HepG2 (cell line): ENCODE measurements around the gene CREB3. TPM values are rescaled to one million over a fixed set of nuclear protein-coding genes. Genes with fewer than 3 reads are reported as not detected.

ENCODE experiments used
- ARID2 ChIP-seq: sonication (generic); formaldehyde crosslinking; IDR thresholded peaks from 2 replicates; pipeline ENCODE4 v1.8.1; 2022; ENCODE audit warnings: mild to moderate bottlenecking, missing genetic modification reagents, borderline replicate concordance
- BHLHE40 ChIP-seq: IDR thresholded peaks from 2 replicates; pipeline ENCODE4 v1.6.1; 2011; ENCODE audit warnings: low read length, improper control_type of control experiment
- KMT2A ChIP-seq: sonication (generic); formaldehyde crosslinking; IDR thresholded peaks from 2 replicates; pipeline ENCODE4 v1.4.0; 2020; ENCODE audit warnings: missing genetic modification reagents
- MYC ChIP-seq: sonication (generic); formaldehyde crosslinking; IDR thresholded peaks from 2 replicates; pipeline ENCODE4 v1.9.0; 2021; ENCODE audit warnings: missing genetic modification reagents, borderline replicate concordance
- NFKBIZ ChIP-seq: IDR thresholded peaks from 2 replicates; pipeline ENCODE4 v1.6.1; 2018; ENCODE audit warnings: missing genetic modification reagents, missing compliant biosample characterization
- ONECUT2 ChIP-seq: sonication (generic); formaldehyde crosslinking; IDR thresholded peaks from 2 replicates; pipeline ENCODE4 v1.4.0; 2020; ENCODE audit warnings: missing genetic modification reagents
- RARG ChIP-seq: sonication (generic); formaldehyde crosslinking; IDR thresholded peaks from 2 replicates; pipeline ENCODE4 v1.4.0; 2020; ENCODE audit warnings: low read depth, mild to moderate bottlenecking, missing genetic modification reagents
- SMARCE1 ChIP-seq: fragments of 450-650 bp; IDR thresholded peaks from 2 replicates; pipeline ENCODE4 v1.6.1; 2017; ENCODE audit warnings: borderline replicate concordance
- SSRP1 ChIP-seq: IDR thresholded peaks from 2 replicates; pipeline ENCODE4 v1.6.1; 2016; ENCODE audit warnings: control low read depth
- ZNF232 ChIP-seq: sonication (generic); formaldehyde crosslinking; IDR thresholded peaks from 2 replicates; pipeline ENCODE4 v1.4.0; 2020; ENCODE audit warnings: missing genetic modification reagents, borderline replicate concordance
- ZNF329 ChIP-seq: sonication (generic); formaldehyde crosslinking; IDR thresholded peaks from 2 replicates; pipeline ENCODE4 v1.9.0; 2021; ENCODE audit warnings: low read depth, mild to moderate bottlenecking, missing genetic modification reagents
- ZNF333 ChIP-seq: sonication (generic); formaldehyde crosslinking; IDR thresholded peaks from 2 replicates; pipeline ENCODE4 v1.4.0; 2020; ENCODE audit warnings: mild to moderate bottlenecking, missing genetic modification reagents, borderline replicate concordance
- ZNF629 ChIP-seq: sonication (generic); formaldehyde crosslinking; conservative IDR thresholded peaks from 2 replicates; pipeline ENCODE4 v1.5.0; 2020; ENCODE audit warnings: missing genetic modification reagents
- ZNF749 ChIP-seq: sonication (generic); formaldehyde crosslinking; IDR thresholded peaks from 2 replicates; pipeline ENCODE4 v1.8.0; 2022; ENCODE audit warnings: mild to moderate bottlenecking, missing genetic modification reagents, moderate library complexity, borderline replicate concordance
- polyA plus RNA-seq, 8 experiments: library from polyadenylated mRNA; depleted of rRNA in 3 of 8; stranded (reverse) in 7 of 8; unstranded in 1 of 8; fragments of >200 nt; fragmentation: Illumina TruSeq in 4 of 8; extraction: Trizol in 4 of 8; gene quantifications; 2 replicates each; pipeline versions ENCODE4 v1.2.1 to v1.2.3, GENCODE V29; 2011 to 2016; ENCODE audit warnings: low read depth in 4 of 8, missing spikeins in 1 of 8, mixed read lengths in 1 of 8; ENCODE audit not compliant: insufficient read depth in 1 of 8
- total RNA-seq, 5 experiments: library from RNA; depleted of rRNA; stranded (reverse); fragments of >200 nt; fragmentation: Illumina TruSeq; extraction: Trizol; gene quantifications; 2 replicates each; pipeline ENCODE4 v1.2.3, GENCODE V29; 2016; ENCODE audit warnings: low read depth in 1 of 5
- TF ChIP-seq, protein P1 (sequence below): IDR thresholded peaks from 2 replicates; pipeline ENCODE4 v1.6.1; 2016; ENCODE audit warnings: missing compliant biosample characterization, missing genetic modification reagents, borderline replicate concordance
- TF ChIP-seq, protein P2 (sequence below): sonication (generic); formaldehyde crosslinking; IDR thresholded peaks from 2 replicates; pipeline ENCODE4 v1.4.0; 2020; ENCODE audit warnings: missing genetic modification reagents, mild to moderate bottlenecking, borderline replicate concordance
- TF ChIP-seq, protein P3 (sequence below): IDR thresholded peaks from 2 replicates; pipeline ENCODE4 v1.6.1; 2012; ENCODE audit warnings: low read length, improper control_type of control experiment
- TF ChIP-seq, protein P4 (sequence below): sonication (generic); formaldehyde crosslinking; IDR thresholded peaks from 2 replicates; pipeline ENCODE4 v1.5.1; 2020; ENCODE audit warnings: missing genetic modification reagents, mild to moderate bottlenecking, borderline replicate concordance
- TF ChIP-seq, protein P5 (sequence below): sonication (generic); formaldehyde crosslinking; IDR thresholded peaks from 2 replicates; pipeline ENCODE4 v1.4.0; 2020; ENCODE audit warnings: mild to moderate bottlenecking, missing genetic modification reagents

Gene CREB3
- total and polyA plus RNA-seq, 2 of the 13 experiments (the other 11 are each of a cell fraction or from before 2014, with no cell fraction given) = 11.1 to 34.2 TPM

DNA sequence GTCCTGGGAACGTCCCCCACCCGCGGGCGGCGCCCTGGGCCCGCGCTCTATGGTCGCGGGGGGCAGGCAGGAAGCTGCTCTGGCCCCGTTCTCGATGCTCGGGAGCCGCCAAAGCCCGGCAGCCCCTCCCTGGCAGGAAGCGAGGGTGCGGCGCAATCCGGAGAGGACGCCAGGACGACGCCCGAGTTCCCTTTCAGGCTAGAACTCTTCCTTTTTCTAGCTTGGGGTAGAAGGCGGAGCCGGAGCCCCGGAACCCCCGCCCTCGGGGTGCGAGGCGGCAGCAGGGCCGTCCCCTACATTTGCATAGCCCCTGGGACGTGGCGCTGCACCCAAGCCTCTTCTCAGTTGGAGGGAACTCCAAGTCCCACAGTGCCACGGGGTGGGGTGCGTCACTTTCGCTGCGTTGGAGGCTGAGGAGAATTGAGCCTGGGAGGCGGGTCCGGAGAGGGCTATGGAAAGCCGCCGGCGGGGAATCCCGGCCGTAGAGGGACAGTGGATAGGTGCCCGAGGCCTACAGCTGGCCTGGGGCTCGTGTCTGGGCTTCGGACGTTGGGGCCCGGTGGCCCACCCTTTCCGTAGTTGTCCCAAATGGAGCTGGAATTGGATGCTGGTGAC, at the start of gene CREB3, which contains the start of gene TLN1 (continued):
- TF ChIP-seq, protein P1, sequence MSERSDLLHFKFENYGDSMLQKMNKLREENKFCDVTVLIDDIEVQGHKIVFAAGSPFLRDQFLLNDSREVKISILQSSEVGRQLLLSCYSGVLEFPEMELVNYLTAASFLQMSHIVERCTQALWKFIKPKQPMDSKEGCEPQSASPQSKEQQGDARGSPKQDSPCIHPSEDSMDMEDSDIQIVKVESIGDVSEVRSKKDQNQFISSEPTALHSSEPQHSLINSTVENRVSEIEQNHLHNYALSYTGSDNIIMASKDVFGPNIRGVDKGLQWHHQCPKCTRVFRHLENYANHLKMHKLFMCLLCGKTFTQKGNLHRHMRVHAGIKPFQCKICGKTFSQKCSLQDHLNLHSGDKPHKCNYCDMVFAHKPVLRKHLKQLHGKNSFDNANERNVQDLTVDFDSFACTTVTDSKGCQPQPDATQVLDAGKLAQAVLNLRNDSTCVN (CRISPR knock-in tag) = peak; percentile 79; the same call in 1 of the 2 replicates
- TF ChIP-seq ZNF333 (CRISPR knock-in tag) (no peak), RARG (CRISPR knock-in tag) (0 out of 2 replicates have a peak, but pooled peaks have one; percentile 56), NFKBIZ (no peak; the same call in none of the 2 replicates), ARID2 (CRISPR knock-in tag) (no peak), ZNF232 (CRISPR knock-in tag) (peak; percentile 73; the same call in 1 of the 2 replicates), KMT2A (no peak), ZNF329 (CRISPR knock-in tag) (no peak), MYC (CRISPR knock-in tag) (peak; percentile 82; the same call in 1 of the 2 replicates), BHLHE40 (no peak), ZNF749 (CRISPR knock-in tag) (no peak), SMARCE1 (no peak), ONECUT2 (CRISPR knock-in tag) (no peak), SSRP1 (CRISPR knock-in tag) (peak; percentile 14; the same call in 1 of the 2 replicates), ZNF629 (0 out of 2 replicates have a peak, but pooled peaks have one; percentile 29)
- TF ChIP-seq, protein P2, sequence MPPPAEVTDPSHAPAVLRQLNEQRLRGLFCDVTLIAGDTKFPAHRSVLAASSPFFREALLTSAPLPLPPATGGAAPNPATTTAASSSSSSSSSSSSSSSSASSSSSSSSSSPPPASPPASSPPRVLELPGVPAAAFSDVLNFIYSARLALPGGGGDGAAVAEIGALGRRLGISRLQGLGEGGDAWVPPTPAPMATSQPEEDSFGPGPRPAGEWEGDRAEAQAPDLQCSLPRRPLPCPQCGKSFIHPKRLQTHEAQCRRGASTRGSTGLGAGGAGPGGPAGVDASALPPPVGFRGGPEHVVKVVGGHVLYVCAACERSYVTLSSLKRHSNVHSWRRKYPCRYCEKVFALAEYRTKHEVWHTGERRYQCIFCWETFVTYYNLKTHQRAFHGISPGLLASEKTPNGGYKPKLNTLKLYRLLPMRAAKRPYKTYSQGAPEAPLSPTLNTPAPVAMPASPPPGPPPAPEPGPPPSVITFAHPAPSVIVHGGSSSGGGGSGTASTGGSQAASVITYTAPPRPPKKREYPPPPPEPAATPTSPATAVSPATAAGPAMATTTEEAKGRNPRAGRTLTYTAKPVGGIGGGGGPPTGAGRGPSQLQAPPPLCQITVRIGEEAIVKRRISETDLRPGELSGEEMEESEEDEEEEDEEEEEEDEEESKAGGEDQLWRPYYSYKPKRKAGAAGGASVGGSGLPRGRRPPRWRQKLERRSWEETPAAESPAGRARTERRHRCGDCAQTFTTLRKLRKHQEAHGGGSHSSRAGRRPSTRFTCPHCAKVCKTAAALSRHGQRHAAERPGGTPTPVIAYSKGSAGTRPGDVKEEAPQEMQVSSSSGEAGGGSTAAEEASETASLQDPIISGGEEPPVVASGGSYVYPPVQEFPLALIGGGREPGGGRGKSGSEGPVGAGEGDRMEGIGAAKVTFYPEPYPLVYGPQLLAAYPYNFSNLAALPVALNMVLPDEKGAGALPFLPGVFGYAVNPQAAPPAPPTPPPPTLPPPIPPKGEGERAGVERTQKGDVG = no peak
- TF ChIP-seq, protein P3, sequence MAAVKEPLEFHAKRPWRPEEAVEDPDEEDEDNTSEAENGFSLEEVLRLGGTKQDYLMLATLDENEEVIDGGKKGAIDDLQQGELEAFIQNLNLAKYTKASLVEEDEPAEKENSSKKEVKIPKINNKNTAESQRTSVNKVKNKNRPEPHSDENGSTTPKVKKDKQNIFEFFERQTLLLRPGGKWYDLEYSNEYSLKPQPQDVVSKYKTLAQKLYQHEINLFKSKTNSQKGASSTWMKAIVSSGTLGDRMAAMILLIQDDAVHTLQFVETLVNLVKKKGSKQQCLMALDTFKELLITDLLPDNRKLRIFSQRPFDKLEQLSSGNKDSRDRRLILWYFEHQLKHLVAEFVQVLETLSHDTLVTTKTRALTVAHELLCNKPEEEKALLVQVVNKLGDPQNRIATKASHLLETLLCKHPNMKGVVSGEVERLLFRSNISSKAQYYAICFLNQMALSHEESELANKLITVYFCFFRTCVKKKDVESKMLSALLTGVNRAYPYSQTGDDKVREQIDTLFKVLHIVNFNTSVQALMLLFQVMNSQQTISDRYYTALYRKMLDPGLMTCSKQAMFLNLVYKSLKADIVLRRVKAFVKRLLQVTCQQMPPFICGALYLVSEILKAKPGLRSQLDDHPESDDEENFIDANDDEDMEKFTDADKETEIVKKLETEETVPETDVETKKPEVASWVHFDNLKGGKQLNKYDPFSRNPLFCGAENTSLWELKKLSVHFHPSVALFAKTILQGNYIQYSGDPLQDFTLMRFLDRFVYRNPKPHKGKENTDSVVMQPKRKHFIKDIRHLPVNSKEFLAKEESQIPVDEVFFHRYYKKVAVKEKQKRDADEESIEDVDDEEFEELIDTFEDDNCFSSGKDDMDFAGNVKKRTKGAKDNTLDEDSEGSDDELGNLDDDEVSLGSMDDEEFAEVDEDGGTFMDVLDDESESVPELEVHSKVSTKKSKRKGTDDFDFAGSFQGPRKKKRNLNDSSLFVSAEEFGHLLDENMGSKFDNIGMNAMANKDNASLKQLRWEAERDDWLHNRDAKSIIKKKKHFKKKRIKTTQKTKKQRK = no peak
- TF ChIP-seq, protein P4, sequence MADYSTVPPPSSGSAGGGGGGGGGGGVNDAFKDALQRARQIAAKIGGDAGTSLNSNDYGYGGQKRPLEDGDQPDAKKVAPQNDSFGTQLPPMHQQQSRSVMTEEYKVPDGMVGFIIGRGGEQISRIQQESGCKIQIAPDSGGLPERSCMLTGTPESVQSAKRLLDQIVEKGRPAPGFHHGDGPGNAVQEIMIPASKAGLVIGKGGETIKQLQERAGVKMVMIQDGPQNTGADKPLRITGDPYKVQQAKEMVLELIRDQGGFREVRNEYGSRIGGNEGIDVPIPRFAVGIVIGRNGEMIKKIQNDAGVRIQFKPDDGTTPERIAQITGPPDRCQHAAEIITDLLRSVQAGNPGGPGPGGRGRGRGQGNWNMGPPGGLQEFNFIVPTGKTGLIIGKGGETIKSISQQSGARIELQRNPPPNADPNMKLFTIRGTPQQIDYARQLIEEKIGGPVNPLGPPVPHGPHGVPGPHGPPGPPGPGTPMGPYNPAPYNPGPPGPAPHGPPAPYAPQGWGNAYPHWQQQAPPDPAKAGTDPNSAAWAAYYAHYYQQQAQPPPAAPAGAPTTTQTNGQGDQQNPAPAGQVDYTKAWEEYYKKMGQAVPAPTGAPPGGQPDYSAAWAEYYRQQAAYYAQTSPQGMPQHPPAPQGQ (CRISPR knock-in tag) = no peak
- TF ChIP-seq, protein P5, sequence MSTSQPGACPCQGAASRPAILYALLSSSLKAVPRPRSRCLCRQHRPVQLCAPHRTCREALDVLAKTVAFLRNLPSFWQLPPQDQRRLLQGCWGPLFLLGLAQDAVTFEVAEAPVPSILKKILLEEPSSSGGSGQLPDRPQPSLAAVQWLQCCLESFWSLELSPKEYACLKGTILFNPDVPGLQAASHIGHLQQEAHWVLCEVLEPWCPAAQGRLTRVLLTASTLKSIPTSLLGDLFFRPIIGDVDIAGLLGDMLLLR (CRISPR knock-in tag) = no peak
